H1 (cell line): ENCODE results near the gene ZNF333. TPM values are rescaled to one million over a fixed set of nuclear protein-coding genes. Genes with fewer than 3 reads are reported as not detected.

Experiments used
- EP300 ChIP-seq, 2 experiments: IDR thresholded peaks; 1 replicate in 1 of 2; 2 replicates in 1 of 2; pipeline ENCODE4 v1.6.1; 2011 to 2012; ENCODE audit warnings: low read depth in 2 of 2, low read length in 2 of 2, mild to moderate bottlenecking in 2 of 2, borderline replicate concordance in 1 of 2, inconsistent platforms in 1 of 2, moderate library complexity in 1 of 2
- NRF1 ChIP-seq: IDR thresholded peaks from 2 replicates; pipeline ENCODE4 v1.6.1; 2011; ENCODE audit warnings: mild to moderate bottlenecking, low read depth, low read length, improper control_type of control experiment
- POLR2A ChIP-seq, 2 experiments: IDR thresholded peaks; 1 replicate in 1 of 2; 2 replicates in 1 of 2; pipeline ENCODE4 v1.6.1; 2011; ENCODE audit warnings: low read depth in 2 of 2, low read length in 2 of 2, mild to moderate bottlenecking in 2 of 2; ENCODE audit errors: control extremely low read depth in 1 of 2
- SP2 ChIP-seq: IDR thresholded peaks from 2 replicates; pipeline ENCODE4 v1.6.1; 2012; ENCODE audit warnings: mild to moderate bottlenecking, low read length, inconsistent platforms
- TEAD4 ChIP-seq: IDR thresholded peaks from 2 replicates; pipeline ENCODE4 v1.6.1; 2012; ENCODE audit warnings: low read depth, low read length, inconsistent platforms, mixed read lengths
- polyA plus RNA-seq, 7 experiments: library from polyadenylated mRNA; depleted of rRNA in 3 of 7; stranded (reverse) in 5 of 7; unstranded in 2 of 7; fragments of >200 nt in 5 of 7; fragments of 200-250 nt in 2 of 7; gene quantifications; 1 replicate in 5 of 7; 2 replicates in 1 of 7; 4 replicates in 1 of 7; pipeline versions ENCODE4 v1.2.1 to v1.2.3, GENCODE V29; 2011 to 2013; ENCODE audit warnings: missing spikeins in 2 of 7, mixed read lengths in 2 of 7
- total RNA-seq: library from RNA; stranded (reverse); fragmentation: NEBNext Ultra II Directional; extraction: Animal tissue kit (Norgen Biotek cat#: 25700); gene quantifications from 2 replicates; pipeline ENCODE4 v1.2.1, GENCODE V29; 2021

ZNF333 gene
- total and polyA plus RNA-seq, 2 of the 8 experiments (the other 6 are each of a cell fraction or from before 2014, with no cell fraction given), result 7.3 to 8.4 TPM

DNA sequence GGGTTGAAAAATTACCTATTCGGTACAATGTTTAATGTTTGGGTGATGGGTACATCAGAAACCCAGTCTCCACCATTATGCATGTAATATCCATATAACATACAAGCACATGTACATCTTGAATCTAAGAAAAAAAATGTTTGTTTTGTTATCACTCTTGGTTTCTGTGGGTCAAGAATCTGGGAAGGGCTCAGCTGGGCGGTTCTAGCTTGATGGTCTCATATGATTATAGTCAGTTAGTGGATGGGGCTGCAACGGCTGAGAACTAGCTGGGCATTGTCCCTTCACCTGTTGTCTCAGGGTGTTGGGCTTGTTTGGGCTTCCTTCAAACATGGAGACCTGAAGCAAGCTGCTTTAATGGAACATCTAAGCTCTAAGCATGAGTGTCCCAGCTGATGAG lies 19.9 kb upstream of the ZNF333 start (continued):
- TF ChIP-seq EP300 (IDR thresholded peaks at IDR 0.05; ENCODE audit: borderline replicate concordance in 1 of 2, low read depth in 2 of 2, low read length in 2 of 2) (no peak), NRF1 (no peak), SP2 (no peak), POLR2A (IDR thresholded peaks at IDR 0.05; ENCODE audit: control extremely low read depth in 1 of 2, low read depth in 2 of 2, low read length in 2 of 2) (no peak), TEAD4 (no peak)
